Fibroblast of skin of abdomen (primary cell): ENCODE data around the gene GLRB.
A peak's percentile ranks its signal among the peaks of the same experiment; 100 is the strongest.
"Not testable (repeated sequence)": the region's sequence is repeated elsewhere in the genome, so short reads cannot be mapped to it uniquely, and the experiment has no call there.

Source experiments
- DNase-seq: peaks from one replicate; pipeline ENCODE4 v3.0.0-alpha.2; 2013

GLRB gene

GRCh38 chr4:157128395-157128794 lies 52.4 kb downstream of the GLRB start:
- DNase-seq, result peak; percentile 58

- no peak for DNase-seq
These were observed 66.0 kb downstream of the GLRB start for GRCh38 chr4:157141976-157142375.

GRCh38 chr4:157143369-157143768 lies 67.4 kb downstream of the GLRB start:
- peak; percentile 9 for DNase-seq

- peak; percentile 33 for DNase-seq
These were observed 75.8 kb downstream of the GLRB start for GRCh38 chr4:157151711-157152110.

GRCh38 chr4:157165935-157166610 lies 90.1 kb downstream of the GLRB start:
- DNase-seq, result no peak

- DNase-seq, result peak; percentile 21
These were observed 94.4 kb downstream of the GLRB start for GRCh38 chr4:157170321-157170720.

- DNase-seq, result peak; percentile 34
These were observed 96.1 kb downstream of the GLRB start for GRCh38 chr4:157172011-157172410.

GRCh38 chr4:157180268-157180667 lies 104.3 kb downstream of the GLRB start:
- DNase-seq, result not testable (repeated sequence)

- DNase-seq, result no peak
These were observed 108.3 kb downstream of the GLRB start for GRCh38 chr4:157184300-157184699.

GRCh38 chr4:157185363-157185762 lies 109.4 kb downstream of the GLRB start:
- no peak for DNase-seq

GRCh38 chr4:157195374-157195773 lies 119.4 kb downstream of the GLRB start:
- no peak for DNase-seq

GRCh38 chr4:157196046-157196445 lies 120.1 kb downstream of the GLRB start:
- DNase-seq, result no peak

GRCh38 chr4:157204634-157205244 lies 128.8 kb downstream of the GLRB start:
- DNase-seq, result no peak

- peak; percentile 5 for DNase-seq
These were observed 141.8 kb downstream of the GLRB start for GRCh38 chr4:157217708-157218107.

- DNase-seq, result no peak
These were observed 143.9 kb downstream of the GLRB start for GRCh38 chr4:157219711-157220370.

- peak; percentile 65 for DNase-seq
These were observed 144.5 kb downstream of the GLRB start, which contains the start of gene GRIA2 for GRCh38 chr4:157220371-157220881. TSS of gene GRIA2 (plus strand) at chr4:157220728. CDS start at chr4:157221043, 315 bp downstream.

- DNase-seq, result no peak
These were observed 145.5 kb downstream of the GLRB start for GRCh38 chr4:157221426-157221894.
